IMR-90 (cell line): ENCODE results near the gene BRCA2. TPM values are rescaled to one million over a fixed set of nuclear protein-coding genes. Genes with fewer than 3 reads are reported as not detected.

Experiments
- ATAC-seq: fragments of 200-7000 bp; cut with Tn5 transposase; 2 replicates; pipeline ENCODE4 v1.9.1; 2020; ENCODE audit warnings: low read depth, mild to moderate bottlenecking, moderate library complexity
- BruUV-seq: library from RNA; stranded (reverse); fragments of 400-500 nt; replicated peaks from 2 replicates; lab custom pipeline; 2021; lab: Mats Ljungman, UMichigan
- CTCF ChIA-PET: fragments of 300-600 bp; formaldehyde crosslinking; extraction: SDS; loops from one replicate; lab custom pipeline; 2021; ENCODE audit warnings: antibody characterized with exemption; lab: Yijun Ruan, JAX
- POLR2A ChIA-PET: fragments of 300-600 bp; sonication (Branson Sonifier 250); formaldehyde crosslinking; loops from one replicate; lab custom pipeline; 2022; ENCODE audit warnings: antibody characterized with exemption; ENCODE audit not compliant: unreplicated experiment; lab: Charles Lee
- DNase-seq: peaks from one replicate; pipeline ENCODE4 v3.0.0; 2013
- H2AFZ ChIP-seq: replicated peaks from 2 replicates; pipeline ENCODE3; 2013; ENCODE audit warnings: low read length, mild to moderate bottlenecking; ENCODE audit not compliant: poor library complexity
- H2AK5ac ChIP-seq: 2 replicates; pipeline ENCODE4 v1.6.1; 2013; ENCODE audit warnings: low read depth, low read length, inconsistent platforms
- H2AK9ac ChIP-seq: replicated peaks from 2 replicates; pipeline ENCODE3; 2013; ENCODE audit warnings: mild to moderate bottlenecking, low read depth, low read length, moderate library complexity; ENCODE audit not compliant: poor library complexity
- H2BK120ac ChIP-seq: 2 replicates; pipeline ENCODE4 v1.6.1; 2013; ENCODE audit warnings: low read depth, low read length, inconsistent platforms
- H2BK15ac ChIP-seq: 3 replicates; pipeline ENCODE4 v1.6.1; 2013; ENCODE audit warnings: low read depth, low read length, inconsistent platforms
- H2BK20ac ChIP-seq: 2 replicates; pipeline ENCODE4 v1.6.1; 2013; ENCODE audit warnings: low read depth, mild to moderate bottlenecking, inconsistent platforms, low read length, moderate library complexity
- H2BK5ac ChIP-seq: 2 replicates; pipeline ENCODE4 v1.6.1; 2013; ENCODE audit warnings: mild to moderate bottlenecking, low read depth, low read length, inconsistent platforms; ENCODE audit not compliant: poor library complexity, severe bottlenecking
- H3K14ac ChIP-seq: replicated peaks from 2 replicates; pipeline ENCODE4 v1.6.1; 2013; ENCODE audit warnings: low read depth, low read length, inconsistent platforms
- H3K18ac ChIP-seq: 2 replicates; pipeline ENCODE4 v1.6.1; 2013; ENCODE audit warnings: low read depth, low read length, control low read depth
- H3K23ac ChIP-seq: 2 replicates; pipeline ENCODE4 v1.6.1; 2013; ENCODE audit warnings: low read depth, low read length, inconsistent platforms
- H3K27ac ChIP-seq: 2 replicates; pipeline ENCODE4 v1.5.1; 2013; ENCODE audit warnings: mild to moderate bottlenecking, control low read depth, low read length; ENCODE audit not compliant: insufficient read depth
- H3K27me3 ChIP-seq: 2 replicates; pipeline ENCODE4 v1.6.1; 2013; ENCODE audit warnings: low read length; ENCODE audit not compliant: control insufficient read depth, insufficient read depth
- H3K36me3 ChIP-seq: 2 replicates; pipeline ENCODE4 v1.6.1; 2013; ENCODE audit warnings: low read length, mixed read lengths; ENCODE audit not compliant: control insufficient read depth, insufficient read depth
- H3K4ac ChIP-seq: 2 replicates; pipeline ENCODE4 v1.6.1; 2013; ENCODE audit warnings: low read depth, low read length, inconsistent platforms
- H3K4me1 ChIP-seq: 2 replicates; pipeline ENCODE4 v1.6.1; 2013; ENCODE audit warnings: low read length, mixed read lengths; ENCODE audit not compliant: control insufficient read depth, insufficient read depth
- H3K4me2 ChIP-seq: 2 replicates; pipeline ENCODE4 v1.6.1; 2013; ENCODE audit warnings: low read depth, mild to moderate bottlenecking, control low read depth, low read length, moderate library complexity
- H3K4me3 ChIP-seq: 2 replicates; pipeline ENCODE4 v1.5.1; 2013; ENCODE audit warnings: low read depth, mild to moderate bottlenecking, control low read depth, low read length, moderate library complexity; ENCODE audit not compliant: insufficient read depth
- H3K56ac ChIP-seq: 2 replicates; pipeline ENCODE4 v1.6.1; 2013; ENCODE audit warnings: low read length, inconsistent platforms; ENCODE audit not compliant: insufficient read depth; ENCODE audit errors: extremely low read depth
- H3K79me1 ChIP-seq, 2 experiments: 2 replicates each; pipeline ENCODE4 v1.6.1; 2013; ENCODE audit warnings: low read length in 2 of 2, inconsistent platforms in 1 of 2, low read depth in 1 of 2
- H3K9ac ChIP-seq: 2 replicates; pipeline ENCODE4 v1.6.1; 2013; ENCODE audit warnings: low read depth, low read length, control low read depth
- H3K9me1 ChIP-seq: 2 replicates; pipeline ENCODE4 v1.6.1; 2013; ENCODE audit warnings: low read length, inconsistent platforms; ENCODE audit not compliant: insufficient read depth
- H3K9me3 ChIP-seq: 2 replicates; pipeline ENCODE4 v1.6.1; 2013; ENCODE audit warnings: low read length; ENCODE audit not compliant: control insufficient read depth, insufficient read depth
- H4K20me1 ChIP-seq: 2 replicates; pipeline ENCODE4 v1.6.1; 2013; ENCODE audit warnings: low read length, inconsistent platforms; ENCODE audit not compliant: insufficient read depth
- H4K5ac ChIP-seq: 2 replicates; pipeline ENCODE4 v1.6.1; 2013; ENCODE audit warnings: mild to moderate bottlenecking, low read depth, low read length, control low read depth
- H4K8ac ChIP-seq, 2 experiments: 2 replicates each; pipeline ENCODE4 v1.6.1; 2013; ENCODE audit warnings: low read depth in 2 of 2, low read length in 2 of 2, control low read depth in 1 of 2, inconsistent platforms in 1 of 2
- H4K91ac ChIP-seq: 2 replicates; pipeline ENCODE4 v1.6.1; 2013; ENCODE audit warnings: low read depth, low read length, inconsistent platforms; ENCODE audit not compliant: insufficient read depth
- BHLHE40 ChIP-seq: fragments of 150-350 bp; IDR thresholded peaks from 2 replicates; pipeline ENCODE4 v1.6.1; 2016; ENCODE audit warnings: mild to moderate bottlenecking, low read depth, low read length
- CHD1 ChIP-seq: IDR thresholded peaks from 2 replicates; pipeline ENCODE4 v1.6.1; 2012; ENCODE audit warnings: low read depth, low read length, improper control_type of control experiment
- FOS ChIP-seq: fragments of 150-350 bp; IDR thresholded peaks from 2 replicates; pipeline ENCODE4 v1.6.1; 2016; ENCODE audit warnings: low read depth, low read length
- MAZ ChIP-seq: IDR thresholded peaks from 2 replicates; pipeline ENCODE4 v1.6.1; 2012; ENCODE audit warnings: low read depth, mild to moderate bottlenecking, low read length, improper control_type of control experiment, moderate library complexity, borderline replicate concordance
- MXI1 ChIP-seq: IDR thresholded peaks from 2 replicates; pipeline ENCODE4 v1.6.1; 2012; ENCODE audit warnings: low read depth, mild to moderate bottlenecking, low read length, moderate library complexity, borderline replicate concordance
- NFE2L2 ChIP-seq: fragments of 150-350 bp; IDR thresholded peaks from 2 replicates; pipeline ENCODE4 v1.6.1; 2016; ENCODE audit warnings: low read depth, mild to moderate bottlenecking, low read length
- POLR2A ChIP-seq: IDR thresholded peaks from 2 replicates; pipeline ENCODE4 v1.6.1; 2012; ENCODE audit warnings: mild to moderate bottlenecking, low read depth, low read length
- RAD21 ChIP-seq: IDR thresholded peaks from 2 replicates; pipeline ENCODE4 v1.6.1; 2012; ENCODE audit warnings: low read length, improper control_type of control experiment
- RCOR1 ChIP-seq: IDR thresholded peaks from 2 replicates; pipeline ENCODE4 v1.6.1; 2012; ENCODE audit warnings: mild to moderate bottlenecking, low read length, improper control_type of control experiment; ENCODE audit not compliant: insufficient replicate concordance
- RFX5 ChIP-seq: IDR thresholded peaks from 2 replicates; pipeline ENCODE4 v1.8.0; 2012; ENCODE audit warnings: low read depth, mild to moderate bottlenecking, low read length, moderate library complexity
- SMC3 ChIP-seq: fragments of 150-350 bp; IDR thresholded peaks from 2 replicates; pipeline ENCODE4 v1.6.1; 2016; ENCODE audit warnings: low read depth, mild to moderate bottlenecking, antibody characterized with exemption, low read length, moderate library complexity
- WGBS, 2 experiments: methylation state at CpG; one replicate each; pipeline versions ENCODE4 v1.1.5 to v1.1.7; 2013; ENCODE audit warnings: missing lambda C conversion rate in 2 of 2; ENCODE audit not compliant: insufficient read length in 1 of 2; ENCODE audit errors: extremely low coverage in 2 of 2; 5-methylcytosine and 5-hydroxymethylcytosine counted together
- dilution Hi-C: fragments of 300-500 bp; cut with HindIII; formaldehyde crosslinking; loops from one replicate; pipeline ENCODE4 v1.14.3; 2018; ENCODE audit warnings: low sequenced_read_pairs; ENCODE audit not compliant: unreplicated experiment
- in situ Hi-C: fragments of 300-500 bp; cut with MboI; formaldehyde crosslinking; loops from 3 replicates; pipeline ENCODE4 v1.14.3; 2019; ENCODE audit warnings: low sequenced_read_pairs, inconsistent platforms, mixed read lengths
- intact Hi-C: fragments of 100-400 bp; cut with micrococcal nuclease; formaldehyde crosslinking; loops from 2 replicates; pipeline ENCODE4 v1.10.0; 2022
- polyA plus RNA-seq, 3 experiments: library from polyadenylated mRNA; depleted of rRNA; stranded (reverse); fragments of >200 nt; gene quantifications; 2 replicates each; pipeline ENCODE4 v1.2.3, GENCODE V29; 2012; ENCODE audit warnings: low replicate concordance in 1 of 3
- total RNA-seq: library from RNA; depleted of rRNA; stranded (reverse); fragments of >200 nt; gene quantifications from 2 replicates; pipeline ENCODE4 v1.2.3, GENCODE V29; 2012
- TF ChIP-seq, protein P1 (sequence below): fragments of 150-350 bp; IDR thresholded peaks from 2 replicates; pipeline ENCODE4 v1.6.1; 2017; ENCODE audit warnings: mild to moderate bottlenecking, antibody characterized with exemption, low read length, low read depth
- TF ChIP-seq, protein P2 (sequence below): fragments of 150-350 bp; IDR thresholded peaks from 2 replicates; pipeline ENCODE4 v1.6.1; 2016; ENCODE audit warnings: low read depth, mild to moderate bottlenecking, low read length, moderate library complexity, borderline replicate concordance
- TF ChIP-seq, protein P3 (sequence below): conservative IDR thresholded peaks from 2 replicates; pipeline ENCODE4 v1.5.1; 2012; ENCODE audit warnings: mild to moderate bottlenecking, low read depth, low read length, improper control_type of control experiment

Gene BRCA2
- total and polyA plus RNA-seq, 2 of the 4 experiments (the other 2 are of a cell fraction) = 2.0 to 9.7 TPM

DNA sequence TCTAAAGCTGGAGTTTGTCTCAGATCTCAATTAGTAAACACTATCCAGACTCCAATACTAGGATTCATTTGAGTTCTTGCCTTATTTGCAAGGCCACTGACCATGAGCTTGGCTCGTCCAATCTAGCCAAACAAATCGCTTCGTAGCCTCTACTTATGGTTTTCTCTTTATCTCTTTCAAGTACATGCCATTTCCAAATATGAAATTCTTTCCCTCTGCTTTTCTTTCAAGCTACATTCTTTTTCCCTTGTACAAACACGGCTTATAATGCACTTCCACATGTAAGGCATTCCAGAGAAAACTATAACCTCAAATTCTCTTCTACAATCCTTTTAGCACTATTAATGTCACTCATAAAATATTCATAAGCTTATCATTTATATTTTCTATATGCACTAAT is 123.6 kb downstream of the BRCA2 start:
- Histone ChIP-seq H3K18ac (no peak overlapping the region), H3K9me1 (no peaks in the 10 kb centered on the region), H2AK9ac (no peak overlapping the region), H2AK5ac (no peak overlapping the region), H3K79me1 (no peaks in the 10 kb centered on the region), H3K4me1 (no peaks in the 10 kb centered on the region), H3K56ac (no peak overlapping the region), H3K23ac (no peak overlapping the region), H4K20me1 (no peaks in the 10 kb centered on the region), H2BK5ac (no peak overlapping the region), H4K91ac (no peak overlapping the region), H3K4me2 (no peak overlapping the region), H2AFZ (no peak overlapping the region), H2BK120ac (no peak overlapping the region), H3K4me3 (no peak overlapping the region), H3K27ac (no peak overlapping the region), H3K36me3 (peaks cover 2% of the 10 kb centered on the region; the same call in 1 of the 2 replicates), H2BK15ac (no peak overlapping the region), H3K9me3 (no peaks in the 10 kb centered on the region), H3K4ac (no peak overlapping the region), H4K5ac (no peak overlapping the region), H2BK20ac (no peak overlapping the region), H3K14ac (no peak overlapping the region), H3K9ac (no peak overlapping the region), H4K8ac (no peak overlapping the region), H3K27me3 (no peaks in the 10 kb centered on the region)
- POLR2A ChIA-PET = no interaction called here
- intact Hi-C loops = no loop called here
- whole genome bisulfite sequencing, 2 experiments = no CpG with 5 or more reads among the region's 4 CpGs
- CTCF ChIA-PET = interaction anchor here (1.2 kb wide), 1 partner anchor 9 kb away, joined by 3 read pairs; no protein-coding TSS in a partner anchor
- no TSS peak for BruUV-seq
- dilution Hi-C loops = no loop called here
- in situ Hi-C loops = no loop called here
- TF ChIP-seq MAZ (no peak), SMC3 (no peak), POLR2A (no peak), CHD1 (no peak), RAD21 (no peak), RCOR1 (no peak), MXI1 (no peak), RFX5 (no peak), FOS (no peak), BHLHE40 (no peak), NFE2L2 (no peak)
- TF ChIP-seq, protein P1, sequence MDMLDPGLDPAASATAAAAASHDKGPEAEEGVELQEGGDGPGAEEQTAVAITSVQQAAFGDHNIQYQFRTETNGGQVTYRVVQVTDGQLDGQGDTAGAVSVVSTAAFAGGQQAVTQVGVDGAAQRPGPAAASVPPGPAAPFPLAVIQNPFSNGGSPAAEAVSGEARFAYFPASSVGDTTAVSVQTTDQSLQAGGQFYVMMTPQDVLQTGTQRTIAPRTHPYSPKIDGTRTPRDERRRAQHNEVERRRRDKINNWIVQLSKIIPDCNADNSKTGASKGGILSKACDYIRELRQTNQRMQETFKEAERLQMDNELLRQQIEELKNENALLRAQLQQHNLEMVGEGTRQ = no peak
- TF ChIP-seq, protein P2, sequence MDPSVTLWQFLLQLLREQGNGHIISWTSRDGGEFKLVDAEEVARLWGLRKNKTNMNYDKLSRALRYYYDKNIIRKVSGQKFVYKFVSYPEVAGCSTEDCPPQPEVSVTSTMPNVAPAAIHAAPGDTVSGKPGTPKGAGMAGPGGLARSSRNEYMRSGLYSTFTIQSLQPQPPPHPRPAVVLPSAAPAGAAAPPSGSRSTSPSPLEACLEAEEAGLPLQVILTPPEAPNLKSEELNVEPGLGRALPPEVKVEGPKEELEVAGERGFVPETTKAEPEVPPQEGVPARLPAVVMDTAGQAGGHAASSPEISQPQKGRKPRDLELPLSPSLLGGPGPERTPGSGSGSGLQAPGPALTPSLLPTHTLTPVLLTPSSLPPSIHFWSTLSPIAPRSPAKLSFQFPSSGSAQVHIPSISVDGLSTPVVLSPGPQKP = no peak
- TF ChIP-seq, protein P3, sequence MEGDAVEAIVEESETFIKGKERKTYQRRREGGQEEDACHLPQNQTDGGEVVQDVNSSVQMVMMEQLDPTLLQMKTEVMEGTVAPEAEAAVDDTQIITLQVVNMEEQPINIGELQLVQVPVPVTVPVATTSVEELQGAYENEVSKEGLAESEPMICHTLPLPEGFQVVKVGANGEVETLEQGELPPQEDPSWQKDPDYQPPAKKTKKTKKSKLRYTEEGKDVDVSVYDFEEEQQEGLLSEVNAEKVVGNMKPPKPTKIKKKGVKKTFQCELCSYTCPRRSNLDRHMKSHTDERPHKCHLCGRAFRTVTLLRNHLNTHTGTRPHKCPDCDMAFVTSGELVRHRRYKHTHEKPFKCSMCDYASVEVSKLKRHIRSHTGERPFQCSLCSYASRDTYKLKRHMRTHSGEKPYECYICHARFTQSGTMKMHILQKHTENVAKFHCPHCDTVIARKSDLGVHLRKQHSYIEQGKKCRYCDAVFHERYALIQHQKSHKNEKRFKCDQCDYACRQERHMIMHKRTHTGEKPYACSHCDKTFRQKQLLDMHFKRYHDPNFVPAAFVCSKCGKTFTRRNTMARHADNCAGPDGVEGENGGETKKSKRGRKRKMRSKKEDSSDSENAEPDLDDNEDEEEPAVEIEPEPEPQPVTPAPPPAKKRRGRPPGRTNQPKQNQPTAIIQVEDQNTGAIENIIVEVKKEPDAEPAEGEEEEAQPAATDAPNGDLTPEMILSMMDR = no peak
- DNase-seq = no peak
- ATAC-seq = no peak
